ENCODE measurements around the gene KMO. TPM values are rescaled to one million over a fixed set of nuclear protein-coding genes. Genes with fewer than 3 reads are reported as not detected.

Gene KMO
- polyA plus RNA-seq (2013, experiment 1 of 2), result not detected
- polyA plus RNA-seq (2013, experiment 2 of 2), result not detected

DNA sequence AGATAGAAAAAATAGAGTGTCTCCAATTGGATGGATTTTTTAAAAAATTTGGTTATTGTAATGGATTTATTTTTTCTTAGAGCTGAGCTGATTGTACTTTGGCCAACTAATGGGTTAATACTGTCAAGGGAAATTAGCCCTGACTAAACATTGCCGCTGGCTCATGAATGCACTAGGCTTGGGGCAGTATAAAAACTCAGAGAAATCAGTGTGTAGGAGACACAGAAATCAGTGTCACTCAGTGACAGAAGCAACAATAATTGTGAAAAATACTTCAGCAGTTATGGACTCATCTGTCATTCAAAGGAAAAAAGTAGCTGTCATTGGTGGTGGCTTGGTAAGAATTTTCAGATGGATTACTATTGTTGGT, at the start of gene KMO:
Gene KMO, plus strand, starts transcription at position 217 of the 370 bp plus-strand sequence. Its CDS starts 67 bp downstream, at position 284.
- Histone ChIP-seq H3K9me3 (ENCODE audit: insufficient read depth, low read depth, low read length) (no peaks in the 10 kb centered on the region), H3K4me1 (ENCODE audit: insufficient read depth, low read length) (peaks cover 4% of the 10 kb centered on the region; the same call in 1 of the 2 replicates), H3K36me3 (ENCODE audit: insufficient read depth, low read length) (no peaks in the 10 kb centered on the region), H3K9ac (ENCODE audit: low read depth, low read length) (no peak within 1 kb of the TSS), H3K27me3 (ENCODE audit: insufficient read depth, low read length) (no peaks in the 10 kb centered on the region), H3K4me3 (ENCODE audit: low read length) (peak within 1 kb of the TSS; percentile 39; the same call in 1 of the 2 replicates), H3K27ac (ENCODE audit: low read depth, low read length) (no peak within 1 kb of the TSS)
- 56% methylated on average over 1 of the region's 1 CpG for WGBS

DNA sequence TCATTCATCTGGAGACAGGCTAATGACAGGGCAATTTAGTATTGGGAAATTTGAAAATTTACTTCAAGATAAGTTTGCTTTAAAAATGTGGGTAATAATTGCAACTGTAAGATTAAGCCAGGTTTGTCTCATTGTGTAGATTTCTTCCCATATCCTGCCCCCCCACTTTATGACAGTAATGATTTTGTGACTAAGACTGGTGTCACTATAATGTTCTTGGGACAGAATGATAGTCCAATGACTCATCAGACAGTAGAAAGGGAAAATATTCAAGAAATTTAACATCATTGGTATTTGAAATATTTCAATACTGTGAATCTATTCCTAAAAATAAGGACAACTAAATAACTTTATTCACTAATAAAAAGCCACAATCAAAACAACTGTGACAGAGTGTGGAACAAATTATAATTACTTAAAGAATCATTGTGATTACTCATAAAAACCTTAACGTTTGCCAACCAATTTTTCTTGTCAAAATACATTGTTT, 49.4 kb upstream of the KMO start:
- Histone ChIP-seq H3K4me1 (ENCODE audit: insufficient read depth, low read length) (no peaks in the 10 kb centered on the region), H3K36me3 (ENCODE audit: insufficient read depth, low read length) (no peaks in the 10 kb centered on the region), H3K27me3 (ENCODE audit: insufficient read depth, low read length) (no peaks in the 10 kb centered on the region), H3K4me3 (ENCODE audit: low read length) (no peak overlapping the region), H3K9me3 (ENCODE audit: insufficient read depth, low read depth, low read length) (no peaks in the 10 kb centered on the region), H3K27ac (ENCODE audit: low read depth, low read length) (no peak overlapping the region), H3K9ac (ENCODE audit: low read depth, low read length) (no peak overlapping the region)
- WGBS, result 100% methylated on average over 1 of the region's 1 CpG

DNA sequence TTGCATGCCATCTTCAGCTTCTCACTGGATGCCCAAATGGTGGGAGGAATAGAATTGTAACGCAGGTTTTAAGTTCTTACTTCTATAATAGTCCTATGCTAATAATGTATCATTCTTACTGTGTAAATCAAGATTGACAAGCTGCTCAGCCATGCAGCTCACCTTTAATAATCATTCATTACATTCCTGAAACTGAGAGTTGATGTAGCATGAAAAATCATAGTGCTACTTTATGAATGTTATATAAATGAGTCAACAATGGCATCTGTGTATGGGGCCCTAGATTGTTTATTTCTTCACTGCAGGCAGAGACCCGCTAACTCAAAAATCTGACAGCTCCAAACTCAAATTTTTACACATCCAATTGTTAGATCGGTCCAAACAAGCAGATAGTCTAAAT, 47.0 kb upstream of the KMO start:
- H3K9me3 ChIP-seq (ENCODE audit: insufficient read depth, low read depth, low read length), result no peaks in the 10 kb centered on the region
- H3K4me3 ChIP-seq (ENCODE audit: low read length), result no peak overlapping the region
- no peaks in the 10 kb centered on the region for H3K27me3 ChIP-seq (ENCODE audit: insufficient read depth, low read length)
- H3K27ac ChIP-seq (ENCODE audit: low read depth, low read length), result no peak overlapping the region
- no peaks in the 10 kb centered on the region for H3K4me1 ChIP-seq (ENCODE audit: insufficient read depth, low read length)
- no peak overlapping the region for H3K9ac ChIP-seq (ENCODE audit: low read depth, low read length)
- WGBS, result 85% methylated on average over 2 of the region's 3 CpGs
- H3K36me3 ChIP-seq (ENCODE audit: insufficient read depth, low read length), result no peaks in the 10 kb centered on the region

DNA sequence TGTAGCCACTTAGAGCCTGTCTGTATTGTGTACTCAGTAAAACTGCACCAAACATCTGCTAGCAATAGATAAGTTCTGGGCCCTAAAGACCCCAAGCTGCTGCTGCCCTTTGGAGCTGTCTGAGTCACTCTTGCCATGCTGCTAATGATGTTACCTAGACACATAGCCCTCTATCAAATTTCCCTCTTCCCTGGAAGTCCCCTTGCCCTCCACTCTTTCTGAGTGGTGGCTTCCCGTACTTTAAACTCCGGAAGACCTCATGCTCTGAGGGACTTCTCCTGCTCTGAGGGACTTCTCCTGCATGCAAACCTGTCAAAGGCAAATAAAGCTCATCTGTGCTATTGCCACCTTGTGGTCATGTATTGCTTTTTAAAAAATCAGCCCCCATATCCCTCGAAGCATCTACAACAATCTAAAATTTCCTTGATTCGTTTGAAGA, 46.6 kb upstream of the KMO start:
- Histone ChIP-seq H3K9ac (ENCODE audit: low read depth, low read length) (no peak overlapping the region), H3K36me3 (ENCODE audit: insufficient read depth, low read length) (no peaks in the 10 kb centered on the region), H3K4me3 (ENCODE audit: low read length) (no peak overlapping the region), H3K27ac (ENCODE audit: low read depth, low read length) (no peak overlapping the region), H3K4me1 (ENCODE audit: insufficient read depth, low read length) (no peaks in the 10 kb centered on the region), H3K27me3 (ENCODE audit: insufficient read depth, low read length) (no peaks in the 10 kb centered on the region), H3K9me3 (ENCODE audit: insufficient read depth, low read depth, low read length) (no peaks in the 10 kb centered on the region)
- WGBS, result 73% methylated on average over 4 of the region's 4 CpGs

DNA sequence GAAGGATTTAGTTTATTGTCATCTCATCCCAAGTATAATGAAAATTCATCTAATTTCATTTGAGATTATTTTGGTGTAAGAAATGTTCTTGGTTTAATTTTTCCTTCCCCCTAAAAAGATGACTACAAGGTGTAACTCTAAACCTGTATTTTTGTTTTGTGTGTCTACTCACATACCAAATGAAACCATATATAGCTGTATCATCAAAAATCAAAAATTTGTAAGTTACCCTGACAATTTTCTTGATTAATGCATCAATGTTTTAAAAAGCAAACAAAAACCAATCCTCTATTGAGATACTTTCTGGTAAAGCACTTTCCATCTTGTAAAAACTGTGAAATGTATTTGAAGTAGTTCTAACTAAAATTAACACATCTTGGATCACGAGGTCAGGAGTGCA, 43.4 kb upstream of the KMO start:
- Histone ChIP-seq H3K4me3 (ENCODE audit: low read length) (no peak overlapping the region), H3K36me3 (ENCODE audit: insufficient read depth, low read length) (no peaks in the 10 kb centered on the region), H3K27ac (ENCODE audit: low read depth, low read length) (no peak overlapping the region), H3K4me1 (ENCODE audit: insufficient read depth, low read length) (no peaks in the 10 kb centered on the region), H3K9me3 (ENCODE audit: insufficient read depth, low read depth, low read length) (no peaks in the 10 kb centered on the region), H3K9ac (ENCODE audit: low read depth, low read length) (no peak overlapping the region), H3K27me3 (ENCODE audit: insufficient read depth, low read length) (no peaks in the 10 kb centered on the region)
- WGBS, result 70% methylated on average over 1 of the region's 1 CpG

DNA sequence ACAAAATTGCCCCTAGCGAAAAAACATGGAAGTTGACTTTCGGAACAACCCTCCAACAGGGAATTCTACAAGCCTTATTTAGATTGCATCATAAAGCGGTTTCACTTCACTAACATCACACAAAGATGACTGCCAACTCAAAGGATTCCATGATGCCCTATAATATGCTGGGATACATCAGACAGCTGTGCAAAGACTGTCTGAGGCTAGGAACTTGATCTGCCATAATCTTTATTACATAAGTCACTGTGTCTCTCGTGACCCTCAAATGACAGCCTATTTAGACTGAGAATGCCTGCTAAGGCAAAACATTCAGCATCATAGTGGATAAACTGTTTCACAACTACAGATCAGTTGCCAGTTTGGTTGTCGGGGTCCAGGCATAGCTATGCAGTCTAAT, 36.4 kb upstream of the KMO start:
- H3K4me3 ChIP-seq (ENCODE audit: low read length), result no peak overlapping the region
- 98% methylated on average over 5 of the region's 5 CpGs for WGBS
- H3K9ac ChIP-seq (ENCODE audit: low read depth, low read length), result no peak overlapping the region
- H3K4me1 ChIP-seq (ENCODE audit: insufficient read depth, low read length), result no peaks in the 10 kb centered on the region
- H3K9me3 ChIP-seq (ENCODE audit: insufficient read depth, low read depth, low read length), result no peaks in the 10 kb centered on the region
- H3K27me3 ChIP-seq (ENCODE audit: insufficient read depth, low read length), result no peaks in the 10 kb centered on the region
- peaks cover 61% of the 10 kb centered on the region for H3K36me3 ChIP-seq (ENCODE audit: insufficient read depth, low read length)
- no peak overlapping the region for H3K27ac ChIP-seq (ENCODE audit: low read depth, low read length)

DNA sequence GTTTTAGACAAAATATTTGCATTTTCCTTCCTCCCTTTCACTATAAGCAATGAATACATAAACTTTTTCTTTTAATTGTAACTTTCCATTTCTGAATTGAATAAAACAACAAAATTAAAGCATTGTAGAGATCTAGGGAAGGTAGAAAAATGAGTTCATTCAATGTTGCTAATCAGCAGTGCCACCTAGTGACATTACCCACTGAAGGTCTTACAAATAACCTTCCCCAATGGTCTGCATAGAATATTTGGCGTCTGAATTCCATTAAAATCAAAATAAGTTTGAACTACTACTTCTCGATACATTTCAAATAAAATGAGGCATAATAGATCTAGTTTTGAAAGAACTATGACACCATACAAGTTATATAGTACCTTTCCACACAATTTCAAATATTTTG, 32.3 kb upstream of the KMO start:
- H3K27me3 ChIP-seq (ENCODE audit: insufficient read depth, low read length), result no peaks in the 10 kb centered on the region
- WGBS, result 96% methylated on average over 2 of the region's 2 CpGs
- H3K4me1 ChIP-seq (ENCODE audit: insufficient read depth, low read length), result no peaks in the 10 kb centered on the region
- H3K27ac ChIP-seq (ENCODE audit: low read depth, low read length), result no peak overlapping the region
- H3K9me3 ChIP-seq (ENCODE audit: insufficient read depth, low read depth, low read length), result no peaks in the 10 kb centered on the region
- H3K9ac ChIP-seq (ENCODE audit: low read depth, low read length), result no peak overlapping the region
- H3K4me3 ChIP-seq (ENCODE audit: low read length), result no peak overlapping the region
- H3K36me3 ChIP-seq (ENCODE audit: insufficient read depth, low read length), result peaks cover 93% of the 10 kb centered on the region

DNA sequence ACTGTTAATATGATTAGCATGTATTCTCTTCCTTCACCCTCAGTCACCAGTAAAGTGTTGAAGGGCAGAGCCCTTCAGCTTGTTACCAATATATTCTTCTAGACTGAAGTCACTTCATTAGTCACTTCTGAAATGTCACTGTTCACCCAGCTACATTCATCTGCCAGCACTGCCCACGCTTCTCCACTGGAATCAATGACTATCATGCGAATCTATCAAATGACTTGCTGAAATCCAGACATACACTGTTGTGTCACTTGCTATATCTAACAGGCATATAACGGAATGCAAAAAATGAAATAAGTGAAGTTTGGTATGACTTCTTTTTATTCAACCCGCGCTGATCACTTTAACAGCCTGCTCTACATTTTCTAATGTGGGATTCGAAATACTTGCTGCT, 28.7 kb upstream of the KMO start:
- WGBS, result 98% methylated on average over 6 of the region's 6 CpGs
- no peaks in the 10 kb centered on the region for H3K27me3 ChIP-seq (ENCODE audit: insufficient read depth, low read length)

DNA sequence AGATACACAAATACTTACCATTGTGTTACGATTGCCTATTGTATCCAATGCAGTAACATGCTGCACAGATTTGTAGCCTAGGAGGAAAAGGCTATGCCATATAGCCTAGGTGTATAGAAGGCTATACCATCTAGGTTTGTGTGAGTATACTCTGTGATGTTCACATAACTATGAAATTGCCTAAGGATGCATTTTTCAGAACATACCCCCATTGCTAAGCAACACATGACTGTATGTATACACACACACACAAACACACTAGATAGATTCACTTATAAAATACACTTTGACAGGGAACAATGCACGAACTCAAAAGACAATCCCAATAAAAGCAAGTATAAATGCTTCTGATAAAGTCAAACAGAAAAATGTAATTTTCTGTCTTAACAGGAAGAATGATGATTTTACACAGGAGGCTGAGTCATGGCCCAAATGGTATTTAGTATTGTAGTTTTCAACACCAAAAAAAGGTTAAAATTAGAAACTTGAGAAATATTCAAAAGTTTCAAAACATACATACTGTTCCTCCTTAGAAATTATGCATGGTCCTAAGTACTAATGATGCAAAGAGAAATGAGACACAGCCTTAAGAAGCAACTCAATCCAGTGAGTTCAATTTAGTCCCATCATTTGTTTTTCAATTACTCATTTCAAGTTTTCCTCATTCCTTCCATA, 24.9 kb upstream of the KMO start:
- Histone ChIP-seq H3K9ac (ENCODE audit: low read depth, low read length) (no peak overlapping the region), H3K27me3 (ENCODE audit: insufficient read depth, low read length) (no peaks in the 10 kb centered on the region), H3K9me3 (ENCODE audit: insufficient read depth, low read depth, low read length) (no peaks in the 10 kb centered on the region), H3K36me3 (ENCODE audit: insufficient read depth, low read length) (peaks cover 100% of the 10 kb centered on the region), H3K4me1 (ENCODE audit: insufficient read depth, low read length) (no peaks in the 10 kb centered on the region), H3K27ac (ENCODE audit: low read depth, low read length) (no peak overlapping the region), H3K4me3 (ENCODE audit: low read length) (no peak overlapping the region)
- 94% methylated on average over 2 of the region's 2 CpGs for WGBS

More for the DNA sequence above, 28.7 kb upstream of the KMO start:
- Histone ChIP-seq H3K36me3 (ENCODE audit: insufficient read depth, low read length) (peaks cover 97% of the 10 kb centered on the region), H3K4me1 (ENCODE audit: insufficient read depth, low read length) (no peaks in the 10 kb centered on the region), H3K4me3 (ENCODE audit: low read length) (no peak overlapping the region), H3K27ac (ENCODE audit: low read depth, low read length) (no peak overlapping the region), H3K9me3 (ENCODE audit: insufficient read depth, low read depth, low read length) (no peaks in the 10 kb centered on the region), H3K9ac (ENCODE audit: low read depth, low read length) (no peak overlapping the region)

DNA sequence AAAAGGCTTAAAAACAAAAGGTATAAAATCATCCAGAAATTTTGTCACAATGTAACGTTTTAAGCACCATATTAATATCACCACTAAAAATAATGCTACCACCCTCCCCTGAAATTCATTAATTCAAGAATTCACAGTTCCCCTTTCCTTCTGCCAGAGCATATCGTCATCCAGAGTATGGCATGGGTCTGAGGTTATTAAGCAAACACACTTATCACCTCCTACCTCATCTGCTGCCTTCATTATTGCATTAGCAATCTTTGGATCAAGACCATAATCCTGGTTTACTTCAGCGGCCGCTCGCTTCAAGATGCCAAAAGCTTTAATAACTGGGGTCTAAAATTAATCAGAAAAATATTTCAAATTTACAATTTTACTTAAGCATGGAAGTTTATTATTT, 18.8 kb upstream of the KMO start:
- peaks cover 76% of the 10 kb centered on the region for H3K36me3 ChIP-seq (ENCODE audit: insufficient read depth, low read length)
- H3K4me1 ChIP-seq (ENCODE audit: insufficient read depth, low read length), result peaks cover 9% of the 10 kb centered on the region
- WGBS, result 97% methylated on average over 5 of the region's 5 CpGs
- H3K27ac ChIP-seq (ENCODE audit: low read depth, low read length), result no peak overlapping the region
- H3K27me3 ChIP-seq (ENCODE audit: insufficient read depth, low read length), result no peaks in the 10 kb centered on the region
- H3K9me3 ChIP-seq (ENCODE audit: insufficient read depth, low read depth, low read length), result no peaks in the 10 kb centered on the region
- no peak overlapping the region for H3K9ac ChIP-seq (ENCODE audit: low read depth, low read length)
- H3K4me3 ChIP-seq (ENCODE audit: low read length), result no peak overlapping the region

DNA sequence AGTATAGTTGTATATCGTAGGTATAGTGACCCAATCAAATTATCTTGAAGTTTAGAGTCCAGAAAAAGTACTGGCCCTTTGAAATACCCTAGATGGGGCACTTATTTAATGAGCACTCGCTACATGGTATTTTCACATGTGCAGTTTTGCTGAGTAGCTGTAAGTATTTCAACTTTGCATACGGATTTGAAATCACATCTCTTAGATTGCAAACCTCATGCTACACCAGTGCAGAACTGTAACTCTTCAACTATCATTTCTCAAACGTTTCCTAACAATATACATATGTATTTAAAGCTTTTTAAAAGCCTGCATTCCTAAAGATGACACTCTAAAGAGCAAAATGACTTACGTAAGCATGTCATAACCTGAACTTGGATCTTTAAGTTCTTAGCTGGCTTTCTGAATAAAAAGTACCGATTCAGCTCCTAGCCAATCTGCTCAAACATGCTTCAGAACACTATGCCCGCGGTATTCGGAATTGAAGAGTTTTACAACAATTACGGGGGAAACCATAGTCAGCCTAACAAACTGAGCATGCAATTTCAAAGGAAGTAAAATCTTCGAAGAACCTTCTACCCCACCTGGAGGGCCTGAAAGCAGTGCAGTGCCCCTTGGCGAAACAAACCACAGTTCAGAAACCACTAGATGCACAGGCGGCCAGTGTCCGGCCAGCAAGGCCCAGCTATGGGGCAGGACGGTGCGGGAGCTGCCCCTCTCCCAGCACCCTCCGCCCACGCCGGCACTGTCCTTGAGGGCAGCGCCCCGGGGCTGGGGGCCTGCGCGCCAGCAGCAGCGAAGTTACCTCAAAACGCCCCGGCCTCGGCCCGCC, 13.5 kb upstream of the KMO start:
- H3K36me3 ChIP-seq (ENCODE audit: insufficient read depth, low read length), result peaks cover 23% of the 10 kb centered on the region
- peak overlapping the region; percentile 73 for H3K9ac ChIP-seq (ENCODE audit: low read depth, low read length)
- H3K4me3 ChIP-seq (ENCODE audit: low read length), result peak overlapping the region; percentile 85
- 7% methylated on average over 28 of the region's 28 CpGs for WGBS
- peaks cover 22% of the 10 kb centered on the region for H3K27me3 ChIP-seq (ENCODE audit: insufficient read depth, low read length)
- H3K27ac ChIP-seq (ENCODE audit: low read depth, low read length), result no peak overlapping the region
- H3K4me1 ChIP-seq (ENCODE audit: insufficient read depth, low read length), result peaks cover 17% of the 10 kb centered on the region
- H3K9me3 ChIP-seq (ENCODE audit: insufficient read depth, low read depth, low read length), result no peaks in the 10 kb centered on the region

Measured in HUES64 (cell line).